ENCODE measurements around the gene PGAM2.

Gene PGAM2

DNA sequence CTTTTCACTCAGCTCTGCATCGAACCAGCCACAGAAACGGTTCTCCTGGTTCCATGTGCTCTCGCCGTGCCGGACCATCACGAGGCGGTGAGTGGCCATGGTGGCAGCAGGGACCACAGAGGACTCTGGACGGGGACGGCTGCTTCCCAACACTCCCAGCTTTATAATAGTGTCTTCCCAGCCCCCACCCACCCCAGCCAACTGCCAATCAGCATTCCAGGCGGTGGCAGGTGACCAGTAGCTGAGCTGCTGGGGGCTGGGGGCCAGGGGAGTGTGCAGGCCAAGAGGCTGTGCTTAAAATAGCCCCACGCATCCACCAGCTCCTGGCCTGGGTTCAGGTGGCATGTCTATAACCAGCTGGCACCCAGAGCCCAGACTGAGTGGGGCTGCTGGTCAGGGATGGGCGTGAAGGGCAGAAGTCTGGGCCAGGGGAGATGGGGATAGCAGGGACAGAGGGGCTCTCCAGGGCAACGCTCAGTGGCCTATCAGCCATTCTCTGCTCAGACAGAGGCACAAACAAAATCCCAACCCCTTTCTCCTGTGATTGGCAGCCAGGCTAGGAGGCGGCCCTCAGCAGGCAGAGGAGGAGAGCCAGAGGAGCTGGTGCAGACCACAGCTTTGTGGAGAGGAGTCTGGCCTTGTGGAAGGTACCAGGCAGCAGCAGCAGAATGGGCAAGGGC, at the start of gene PGAM2:
Gene PGAM2 (minus strand): TSS at position 137 of the 680 bp plus-strand sequence. CDS start 38 bp downstream, at position 99.
- peak in 1 of 2 experiments; percentile 48 for DNase-seq

DNA sequence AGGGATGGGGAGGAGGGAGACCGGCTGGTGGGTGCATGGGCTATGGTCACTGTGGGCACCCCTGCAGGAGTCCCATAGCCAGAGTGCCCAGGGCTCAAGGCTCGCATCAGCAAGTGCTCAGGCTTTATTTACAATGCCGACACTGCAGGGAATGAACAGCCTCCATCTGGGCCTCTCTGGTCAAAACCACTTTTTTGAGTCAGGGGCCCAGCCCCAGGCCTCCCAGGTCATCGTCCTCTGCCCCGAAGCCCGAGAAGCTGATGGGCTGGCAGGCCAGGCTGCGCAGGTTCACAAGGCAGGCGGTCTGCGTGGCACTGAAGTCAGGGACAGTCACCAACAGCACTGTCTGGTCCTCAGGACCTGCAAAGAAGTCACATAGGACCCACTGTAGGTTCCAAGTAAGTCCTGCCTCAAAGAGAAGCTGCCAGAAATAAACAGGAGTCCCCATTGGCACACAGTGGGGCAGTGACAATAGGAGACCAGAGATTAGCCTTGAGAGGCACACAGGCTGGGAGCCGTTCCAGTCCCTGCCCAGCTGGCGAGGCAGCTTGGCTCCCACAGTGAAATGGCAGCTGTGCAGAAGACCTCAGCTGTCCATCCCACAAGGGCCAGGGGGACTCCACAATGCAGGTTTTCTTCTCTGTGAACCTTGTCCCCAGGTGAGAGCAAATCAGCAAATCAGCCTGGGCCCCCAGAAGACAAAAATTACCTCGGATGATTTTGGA, 49.4 kb upstream of the PGAM2 start:
- DNase-seq, result no peak

DNA sequence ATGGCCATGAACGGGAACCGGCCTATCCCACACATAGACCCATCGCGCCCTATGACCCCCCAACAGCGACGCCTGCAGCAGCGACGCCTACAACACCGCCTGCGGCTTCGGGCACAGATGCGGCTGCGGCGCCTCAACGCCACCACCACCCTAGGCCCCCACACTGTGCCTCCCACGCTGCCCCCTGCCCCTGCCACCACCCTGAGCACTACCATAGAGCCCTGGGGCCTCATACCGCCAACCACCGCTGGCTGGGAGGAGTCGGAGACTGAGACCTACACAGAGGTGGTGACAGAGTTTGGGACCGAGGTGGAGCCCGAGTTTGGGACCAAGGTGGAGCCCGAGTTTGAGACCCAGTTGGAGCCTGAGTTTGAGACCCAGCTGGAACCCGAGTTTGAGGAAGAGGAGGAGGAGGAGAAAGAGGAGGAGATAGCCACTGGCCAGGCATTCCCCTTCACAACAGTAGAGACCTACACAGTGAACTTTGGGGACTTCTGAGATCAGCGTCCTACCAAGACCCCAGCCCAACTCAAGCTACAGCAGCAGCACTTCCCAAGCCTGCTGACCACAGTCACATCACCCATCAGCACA, 48.5 kb upstream of the PGAM2 start:
- no peak for DNase-seq

DNA sequence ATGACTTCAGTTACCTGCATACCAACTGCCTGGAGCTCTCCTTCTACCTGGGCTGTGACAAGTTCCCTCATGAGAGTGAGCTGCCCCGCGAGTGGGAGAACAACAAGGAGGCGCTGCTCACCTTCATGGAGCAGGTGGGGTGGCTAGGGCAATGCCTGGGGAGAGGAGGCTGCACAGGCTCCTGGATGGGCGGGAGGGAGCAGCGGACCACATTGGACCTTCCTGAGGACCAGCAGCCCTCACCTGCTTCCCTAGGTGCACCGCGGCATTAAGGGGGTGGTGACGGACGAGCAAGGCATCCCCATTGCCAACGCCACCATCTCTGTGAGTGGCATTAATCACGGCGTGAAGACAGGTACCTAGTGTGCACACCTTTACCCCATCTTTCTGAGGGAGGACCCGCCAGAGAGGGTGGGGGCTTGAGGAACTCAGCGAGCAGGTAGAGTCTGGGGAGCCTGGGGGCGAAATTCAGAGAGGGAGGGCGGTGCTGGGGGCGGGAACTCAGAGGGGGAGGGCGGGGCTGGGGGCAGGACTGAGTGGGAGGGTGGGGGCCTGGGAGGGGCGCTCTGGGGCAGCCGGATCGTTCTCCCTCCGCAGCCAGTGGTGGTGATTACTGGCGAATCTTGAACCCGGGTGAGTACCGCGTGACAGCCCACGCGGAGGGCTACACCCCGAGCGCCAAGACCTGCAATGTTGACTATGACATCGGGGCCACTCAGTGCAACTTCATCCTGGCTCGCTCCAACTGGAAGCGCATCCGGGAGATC, 47.8 kb upstream of the PGAM2 start:
- no peak for DNase-seq

DNA sequence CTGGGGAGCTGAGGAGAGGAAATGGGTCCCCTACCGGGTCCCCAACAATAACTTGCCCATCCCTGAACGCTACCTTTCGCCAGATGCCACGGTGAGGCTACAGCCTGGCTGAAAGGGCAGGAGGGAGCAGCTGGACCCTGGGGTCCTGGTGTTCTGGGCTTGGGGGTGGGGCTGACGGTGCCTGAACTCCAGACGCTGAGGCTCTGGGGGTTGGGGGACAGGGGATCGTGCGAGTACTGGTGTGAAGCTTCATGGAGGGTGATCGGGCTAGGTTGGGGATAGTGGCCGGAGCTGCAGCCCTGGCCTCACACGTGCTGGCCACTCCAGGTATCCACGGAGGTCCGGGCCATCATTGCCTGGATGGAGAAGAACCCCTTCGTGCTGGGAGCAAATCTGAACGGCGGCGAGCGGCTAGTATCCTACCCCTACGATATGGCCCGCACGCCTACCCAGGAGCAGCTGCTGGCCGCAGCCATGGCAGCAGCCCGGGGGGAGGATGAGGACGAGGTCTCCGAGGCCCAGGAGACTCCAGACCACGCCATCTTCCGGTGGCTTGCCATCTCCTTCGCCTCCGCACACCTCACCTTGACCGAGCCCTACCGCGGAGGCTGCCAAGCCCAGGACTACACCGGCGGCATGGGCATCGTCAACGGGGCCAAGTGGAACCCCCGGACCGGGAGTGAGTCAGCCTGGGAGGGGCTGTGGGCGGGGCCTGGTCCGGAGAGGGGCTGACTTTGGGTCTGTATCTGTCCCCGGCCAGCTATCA, 47.0 kb upstream of the PGAM2 start:
- DNase-seq, result no peak

DNA sequence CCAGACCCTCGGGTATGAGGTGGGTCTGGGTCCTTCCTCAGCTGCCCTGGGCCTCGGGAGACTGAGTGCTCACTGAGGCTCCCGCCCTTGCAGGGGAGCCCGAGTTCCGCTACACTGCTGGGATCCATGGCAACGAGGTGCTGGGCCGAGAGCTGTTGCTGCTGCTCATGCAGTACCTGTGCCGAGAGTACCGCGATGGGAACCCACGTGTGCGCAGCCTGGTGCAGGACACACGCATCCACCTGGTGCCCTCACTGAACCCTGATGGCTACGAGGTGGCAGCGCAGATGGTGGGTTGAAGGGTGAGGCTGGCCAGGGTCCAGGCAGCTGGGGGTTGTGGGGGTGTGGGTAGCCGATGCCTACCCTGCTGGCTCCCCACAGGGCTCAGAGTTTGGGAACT, 46.4 kb upstream of the PGAM2 start:
- DNase-seq, result no peak

DNA sequence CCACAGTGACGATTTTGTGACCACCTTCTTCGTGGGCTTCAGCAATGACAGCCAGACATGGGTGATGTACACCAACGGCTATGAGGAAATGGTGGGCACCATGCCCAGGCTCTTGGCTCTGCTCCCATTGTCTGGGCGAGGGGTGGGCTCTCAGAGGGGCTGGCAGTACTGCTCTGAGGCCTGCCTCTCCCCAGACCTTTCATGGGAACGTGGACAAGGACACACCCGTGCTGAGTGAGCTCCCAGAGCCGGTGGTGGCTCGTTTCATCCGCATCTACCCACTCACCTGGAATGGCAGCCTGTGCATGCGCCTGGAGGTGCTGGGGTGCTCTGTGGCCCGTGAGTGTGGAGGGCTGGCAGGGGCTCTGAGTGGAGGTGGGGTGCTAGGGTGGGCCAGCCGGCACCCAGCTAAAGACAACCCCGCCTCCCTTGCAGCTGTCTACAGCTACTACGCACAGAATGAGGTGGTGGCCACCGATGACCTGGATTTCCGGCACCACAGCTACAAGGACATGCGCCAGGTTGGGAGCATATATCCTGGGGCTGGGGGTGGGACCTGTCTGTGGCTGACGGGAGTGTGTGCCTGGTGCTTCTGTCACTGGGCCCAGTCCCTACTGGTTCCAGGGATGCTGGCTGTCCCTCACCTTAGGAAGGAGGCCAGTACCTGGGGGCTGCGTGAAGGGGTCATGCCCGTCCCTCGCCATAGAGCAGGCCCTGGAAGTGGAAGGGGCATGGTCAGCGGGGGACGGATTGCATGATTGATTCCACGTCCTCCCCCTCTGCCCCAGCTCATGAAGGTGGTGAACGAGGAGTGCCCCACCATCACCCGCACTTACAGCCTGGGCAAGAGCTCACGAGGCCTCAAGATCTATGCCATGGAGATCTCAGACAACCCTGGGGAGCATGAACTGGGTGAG, 45.6 kb upstream of the PGAM2 start:
- DNase-seq, result no peak

DNA sequence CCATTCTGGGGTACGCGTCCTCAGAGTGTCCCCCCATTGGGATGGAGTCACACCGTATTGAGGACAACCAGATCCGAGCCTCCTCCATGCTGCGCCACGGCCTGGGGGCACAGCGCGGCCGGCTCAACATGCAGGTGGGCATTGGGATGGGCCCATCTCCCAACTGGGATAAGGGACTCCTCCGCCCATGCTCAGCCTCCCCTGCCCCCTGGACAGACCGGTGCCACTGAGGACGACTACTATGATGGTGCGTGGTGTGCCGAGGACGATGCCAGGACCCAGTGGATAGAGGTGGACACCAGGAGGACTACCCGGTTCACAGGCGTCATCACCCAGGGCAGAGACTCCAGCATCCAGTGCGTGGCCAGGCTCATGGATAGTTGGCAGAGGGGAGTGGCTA, 44.6 kb upstream of the PGAM2 start:
- DNase-seq, result no peak

DNA sequence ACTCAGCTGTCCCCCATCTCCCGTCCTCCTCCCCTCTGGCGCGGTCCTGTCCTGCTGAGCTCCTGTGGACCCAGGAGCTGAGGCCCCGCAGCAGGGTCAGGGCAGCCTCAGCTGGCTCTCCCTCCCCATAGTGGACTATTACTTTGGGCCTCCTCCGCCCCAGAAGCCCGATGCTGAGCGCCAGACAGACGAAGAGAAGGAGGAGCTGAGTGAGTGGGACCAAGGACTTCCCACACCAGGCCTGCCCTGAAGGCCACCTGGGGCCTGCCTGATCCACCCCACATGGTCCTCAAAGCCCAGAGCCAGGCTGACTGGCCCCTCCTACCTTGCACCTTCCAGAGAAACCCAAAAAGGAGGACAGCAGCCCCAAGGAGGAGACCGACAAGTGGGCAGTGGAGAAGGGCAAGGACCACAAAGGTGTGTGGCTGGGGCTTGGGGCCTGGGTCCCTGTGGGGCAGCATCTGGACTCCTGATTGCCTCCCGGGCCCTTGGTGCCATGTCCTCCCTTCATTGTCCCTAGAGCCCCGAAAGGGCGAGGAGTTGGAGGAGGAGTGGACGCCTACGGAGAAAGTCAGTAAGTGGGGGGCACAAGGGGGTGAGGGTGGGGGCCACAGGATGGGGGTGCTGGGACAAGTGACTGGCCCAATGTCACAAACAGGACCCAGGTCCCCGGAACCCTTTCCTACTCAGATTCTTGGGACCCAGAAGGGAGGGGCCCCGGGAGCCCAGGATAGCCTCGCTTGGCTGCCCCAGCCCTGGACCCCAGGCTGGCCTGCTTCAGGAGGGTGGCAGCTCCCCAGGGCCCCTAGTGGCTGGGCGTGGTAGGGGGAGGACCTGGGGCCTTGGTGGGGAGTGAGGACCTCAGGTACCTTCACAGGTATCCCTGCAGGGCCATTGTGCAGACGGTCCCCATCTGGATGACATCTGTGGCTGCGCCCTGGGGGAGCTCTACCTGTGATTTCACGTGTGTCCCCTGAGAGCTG, 43.7 kb upstream of the PGAM2 start:
- DNase-seq, result no peak

DNA sequence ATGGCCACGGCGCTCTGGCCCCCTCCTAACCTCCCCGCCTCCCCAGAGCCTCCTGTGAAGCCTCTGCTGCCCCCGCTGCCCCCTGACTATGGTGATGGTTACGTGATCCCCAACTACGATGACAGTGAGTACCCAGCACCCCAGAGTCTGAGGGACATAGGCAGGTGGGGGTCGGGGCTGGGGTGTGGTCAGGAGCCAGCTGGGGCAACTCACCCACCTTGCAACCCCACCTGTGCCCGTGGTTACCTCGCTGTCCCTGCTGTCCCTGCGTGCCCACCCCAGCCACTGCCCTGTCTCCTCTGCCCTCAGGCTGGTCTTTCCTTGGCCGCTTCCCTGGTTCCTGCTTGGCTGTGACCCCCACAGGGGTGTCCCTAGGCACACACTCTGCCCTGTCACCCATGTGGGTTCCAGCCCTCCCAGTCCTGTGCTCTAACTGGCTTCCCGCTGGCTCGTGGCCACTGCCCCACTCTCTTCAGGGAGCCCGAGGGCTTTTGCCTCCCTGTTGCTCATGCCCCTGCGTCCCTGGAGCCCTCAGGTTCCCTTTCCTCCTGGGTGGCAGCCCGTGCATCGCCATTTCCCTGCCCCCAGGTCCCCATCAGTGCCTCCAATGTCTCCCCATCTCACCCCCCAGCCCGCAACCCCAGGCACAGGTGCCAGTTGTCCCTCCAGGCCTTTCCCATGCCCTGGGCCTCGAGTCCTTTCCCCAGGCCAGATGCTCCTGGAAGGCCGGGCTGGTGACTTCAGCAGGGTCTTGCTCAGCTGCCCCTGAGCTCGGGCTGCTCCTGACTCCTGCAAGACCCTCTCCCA, 42.8 kb upstream of the PGAM2 start:
- DNase-seq, result no peak

DNA sequence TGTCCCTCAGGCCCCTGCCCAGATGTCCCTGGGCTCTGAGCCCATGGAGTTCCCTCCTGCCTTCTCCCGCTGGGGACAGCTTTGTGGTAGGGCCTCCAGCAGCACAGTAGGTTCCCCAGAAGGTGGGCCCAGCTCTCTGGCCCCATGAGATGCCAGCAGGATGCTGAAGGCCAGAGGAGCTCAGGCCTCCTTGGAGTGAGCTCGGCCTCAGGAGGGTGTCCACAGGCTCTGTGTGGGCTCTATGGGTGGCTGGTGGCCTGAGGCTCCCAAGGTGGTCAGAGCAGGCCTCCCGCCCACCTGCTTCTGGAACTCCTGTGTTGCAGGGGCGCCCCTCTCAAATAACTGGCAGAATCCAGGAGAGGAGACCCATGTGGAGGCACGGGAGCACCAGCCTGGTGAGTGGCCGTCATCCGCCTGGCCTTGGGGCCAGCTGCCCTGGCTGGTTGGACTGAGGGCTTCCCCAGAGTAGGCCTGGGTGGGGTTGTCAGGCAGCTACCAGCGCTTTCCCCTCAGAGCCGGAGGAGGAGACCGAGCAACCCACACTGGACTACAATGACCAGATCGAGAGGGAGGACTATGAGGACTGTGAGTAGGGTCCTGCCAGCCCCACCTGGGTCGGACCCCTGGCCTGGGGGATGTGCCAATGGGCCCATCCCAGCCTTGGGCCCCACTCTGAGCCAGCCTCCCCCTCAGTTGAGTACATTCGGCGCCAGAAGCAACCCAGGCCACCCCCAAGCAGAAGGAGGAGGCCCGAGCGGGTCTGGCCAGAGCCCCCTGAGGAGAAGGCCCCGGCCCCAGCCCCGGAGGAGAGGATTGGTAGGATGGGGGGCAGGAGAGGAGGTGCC, 42.0 kb upstream of the PGAM2 start:
- DNase-seq, result no peak

DNA sequence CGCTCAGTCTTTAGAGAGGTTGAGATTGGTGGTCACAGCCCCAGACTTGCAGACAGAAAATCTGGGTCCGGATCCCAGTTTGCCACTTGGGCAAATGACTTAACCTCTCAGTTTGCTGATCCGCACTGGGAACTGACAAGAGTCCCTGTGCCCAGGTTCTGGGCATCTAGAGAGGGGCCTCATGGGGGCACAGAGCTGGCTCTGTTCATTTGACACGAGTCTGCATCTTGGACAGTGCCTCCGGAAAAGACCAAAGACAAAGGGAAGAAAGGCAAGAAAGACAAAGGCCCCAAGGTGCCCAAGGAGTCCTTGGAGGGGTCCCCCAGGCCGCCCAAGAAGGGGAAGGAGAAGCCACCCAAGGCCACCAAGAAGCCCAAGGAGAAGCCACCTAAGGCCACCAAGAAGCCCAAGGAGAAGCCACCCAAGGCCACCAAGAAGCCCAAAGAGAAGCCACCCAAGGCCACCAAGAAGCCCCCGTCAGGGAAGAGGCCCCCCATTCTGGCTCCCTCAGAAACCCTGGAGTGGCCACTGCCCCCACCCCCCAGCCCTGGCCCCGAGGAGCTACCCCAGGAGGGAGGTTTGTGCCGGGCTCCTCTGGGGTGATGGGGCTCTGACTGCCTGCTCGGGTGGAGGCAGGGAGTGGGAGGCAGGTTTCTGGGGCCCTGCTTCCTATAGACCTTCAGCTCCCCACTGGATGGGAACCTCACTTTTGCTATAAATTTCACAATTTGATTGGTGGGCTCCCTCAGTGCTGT, 41.1 kb upstream of the PGAM2 start:
- no peak for DNase-seq

DNA sequence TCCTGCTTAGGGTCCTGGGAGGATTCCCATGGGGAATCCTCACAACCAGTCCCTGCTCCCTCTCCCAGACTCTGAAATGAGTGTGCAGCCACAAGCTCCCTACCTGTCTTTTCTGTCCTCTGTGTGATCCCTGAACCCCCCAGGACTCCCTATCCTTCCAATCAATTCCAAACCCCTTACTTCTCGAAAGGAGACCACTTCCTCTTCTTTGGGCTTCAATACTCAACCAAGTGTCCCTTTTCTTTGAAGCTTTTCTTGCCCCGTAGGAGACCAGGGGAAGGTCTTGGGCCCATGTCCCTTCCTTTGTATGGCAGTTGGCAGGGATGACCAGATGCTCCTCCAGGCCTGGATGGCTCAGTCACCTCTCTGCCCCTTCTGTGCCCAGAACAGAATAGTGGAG, 40.5 kb upstream of the PGAM2 start:
- DNase-seq, result no peak

DNA sequence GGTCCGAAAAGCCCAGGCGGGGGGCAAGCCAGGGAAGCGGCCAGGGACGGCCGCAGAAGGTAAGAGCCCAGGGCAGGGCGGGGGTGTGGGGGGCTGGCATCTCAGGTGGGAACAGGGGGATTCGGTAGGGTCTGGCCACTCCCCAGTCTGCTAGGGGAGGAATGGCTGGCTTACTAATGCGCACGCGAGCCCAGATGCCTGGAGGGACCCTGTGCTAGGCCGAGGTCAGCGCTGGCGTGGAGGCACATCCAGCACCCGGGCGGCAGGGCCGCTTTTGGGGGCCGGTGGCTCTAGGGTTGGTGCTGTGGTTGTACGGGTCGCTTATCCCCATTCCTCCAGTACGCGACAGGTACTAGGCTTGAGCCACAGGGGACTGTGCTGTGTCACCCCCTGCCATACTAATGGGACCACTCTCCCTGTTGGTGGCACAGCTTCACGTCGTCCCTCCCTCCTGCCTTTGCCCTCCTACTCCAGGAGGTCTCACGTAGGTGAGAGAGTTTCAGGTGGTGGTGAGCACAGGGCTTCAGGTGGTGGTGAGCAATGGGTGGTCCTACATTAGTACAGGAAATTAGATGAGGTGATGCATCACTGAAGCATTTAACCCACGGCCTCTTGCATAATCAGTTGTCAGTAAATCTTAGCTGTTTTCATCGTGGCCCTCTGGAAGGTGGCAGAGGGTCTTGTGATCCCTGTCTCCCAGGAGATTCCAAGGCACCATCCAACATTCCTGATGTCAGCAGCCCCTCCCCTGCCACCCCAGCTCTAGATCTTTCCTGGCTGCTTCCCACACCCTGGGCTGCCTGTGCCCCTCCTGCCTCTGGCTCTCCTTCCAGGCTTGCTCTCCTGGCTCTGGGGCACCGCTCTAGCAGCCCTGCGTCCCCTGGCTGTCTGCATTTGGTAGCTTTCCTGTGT, 39.7 kb upstream of the PGAM2 start:
- peak in 1 of 2 experiments; percentile 62 for DNase-seq

DNA sequence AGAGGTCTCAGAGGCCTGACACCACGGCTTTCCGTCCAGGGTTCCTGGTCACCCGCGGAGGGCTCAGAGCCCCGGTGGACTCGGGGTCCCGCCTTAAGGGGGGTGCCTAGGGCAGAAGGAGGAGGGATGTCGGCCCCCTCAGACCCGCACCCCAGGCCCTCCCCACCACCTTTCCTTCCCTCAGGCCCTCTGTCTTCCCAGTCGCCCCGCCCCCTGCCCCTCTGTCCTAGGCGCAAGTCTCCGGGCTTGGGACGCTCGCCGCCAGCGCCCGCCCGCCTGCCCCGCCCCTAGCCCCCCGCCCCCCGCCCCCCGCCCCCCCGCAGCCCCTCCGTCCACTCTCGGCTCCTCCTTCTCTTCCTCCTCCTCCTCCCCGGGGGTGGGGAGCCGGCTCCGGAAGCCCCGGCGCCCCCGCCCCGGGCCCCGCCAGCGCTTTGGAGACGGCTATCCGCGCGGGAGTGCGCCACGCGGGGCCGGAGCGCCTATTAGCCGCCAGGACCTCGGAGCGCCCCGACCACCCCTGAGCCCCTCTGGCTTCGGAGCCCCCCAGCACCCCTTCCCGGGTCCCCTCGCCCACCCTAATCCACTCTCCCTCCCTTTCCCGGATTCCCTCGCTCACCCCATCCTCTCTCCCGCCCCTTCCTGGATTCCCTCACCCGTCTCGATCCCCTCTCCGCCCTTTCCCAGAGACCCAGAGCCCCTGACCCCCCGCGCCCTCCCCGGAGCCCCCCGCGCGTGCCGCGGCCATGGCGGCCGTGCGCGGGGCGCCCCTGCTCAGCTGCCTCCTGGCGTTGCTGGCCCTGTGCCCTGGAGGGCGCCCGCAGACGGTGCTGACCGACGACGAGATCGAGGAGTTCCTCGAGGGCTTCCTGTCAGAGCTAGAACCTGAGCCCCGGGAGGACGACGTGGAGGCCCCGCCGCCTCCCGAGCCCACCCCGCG, 38.8 kb upstream of the PGAM2 start, which contains the start of gene AEBP1:
Gene AEBP1 (plus strand): TSS at position 423 of the 937 bp plus-strand sequence. CDS start 321 bp downstream, at position 744.
- DNase-seq, result peak; percentile 43 to 55

Measured in activated T-cell treated with anti-CD3 and anti-CD28 coated beads, Interleukin-2, amount 50 U/mL, for 48 hours (primary cell).